Tibial nerve (tissue), 4 donors: ENCODE measurements around the gene LCP1. TPM values are rescaled to one million over a fixed set of nuclear protein-coding genes. Genes with fewer than 3 reads are reported as not detected.

ENCODE experiments used
- DNase-seq, 2 donors: peaks; one replicate each; pipeline ENCODE4 v3.0.0-alpha.2; 2019; ENCODE audit warnings: low spot score in 2 of 2
- H3K27ac ChIP-seq, 4 donors: fragments of 200-600 bp; sonication (generic) in 3 of 4; one replicate each; pipeline ENCODE4 v1.5.1; 2017 to 2019; ENCODE audit warnings: mild to moderate bottlenecking in 1 of 4
- H3K27me3 ChIP-seq, 2 donors: fragments of 200-600 bp; sonication (generic) in 1 of 2; one replicate each; pipeline versions ENCODE4 v1.5.1 to v1.6.0; 2017 to 2019
- H3K36me3 ChIP-seq, 3 donors: fragments of 200-600 bp; sonication (generic); one replicate each; pipeline ENCODE4 v1.5.1; 2018 to 2019
- H3K4me1 ChIP-seq, 4 donors: fragments of 200-600 bp; sonication (generic) in 3 of 4; one replicate each; pipeline ENCODE4 v1.5.1; 2017 to 2019
- H3K4me3 ChIP-seq, 4 donors: fragments of 200-600 bp; sonication (generic) in 3 of 4; one replicate each; pipeline ENCODE4 v1.5.1; 2017 to 2019; ENCODE audit warnings: mild to moderate bottlenecking in 1 of 4, moderate library complexity in 1 of 4
- H3K9me3 ChIP-seq, 4 donors: fragments of 200-600 bp; sonication (generic) in 3 of 4; one replicate each; pipeline ENCODE4 v1.5.1; 2017 to 2019
- CTCF ChIP-seq, 5 experiments: fragments of 200-600 bp in 3 of 5; fragments of 450-650 bp in 2 of 5; sonication (generic) in 3 of 5; IDR thresholded peaks; one replicate each; pipeline ENCODE4 v1.5.1; 2016 to 2019; ENCODE audit warnings: antibody characterized with exemption in 5 of 5, mild to moderate bottlenecking in 3 of 5, moderate library complexity in 2 of 5
- EP300 ChIP-seq, 2 donors: sonication (generic); formaldehyde crosslinking; IDR thresholded peaks; one replicate each; pipeline ENCODE4 v1.6.1; 2017; ENCODE audit warnings: antibody characterized with exemption in 2 of 2, mild to moderate bottlenecking in 1 of 2
- POLR2A ChIP-seq, 2 donors: fragments of 450-650 bp; IDR thresholded peaks; one replicate each; pipeline ENCODE4 v1.6.1; 2017; ENCODE audit warnings: antibody characterized with exemption in 2 of 2, mild to moderate bottlenecking in 2 of 2, moderate library complexity in 2 of 2
- WGBS, 2 donors: methylation state at CpG; one replicate each; pipeline ENCODE4 v1.1.5; 2018; 5-methylcytosine and 5-hydroxymethylcytosine counted together
- total RNA-seq, 4 donors: library from RNA; depleted of rRNA; stranded (reverse); fragments of >200 nt; gene quantifications; one replicate each; pipeline ENCODE4 v1.1.0, GENCODE V29; 2016

The LCP1 gene
- total RNA-seq, 4 donors from 2014 or later = 18.1 to 62.7 (median 22.4) TPM

GRCh38 chr13:46116653-46117502, 65.1 kb downstream of the LCP1 start:
- H3K4me1 ChIP-seq = no peaks in the 10 kb centered on the region
- H3K36me3 ChIP-seq = no peaks in the 10 kb centered on the region
- no peaks in the 10 kb centered on the region for H3K27me3 ChIP-seq
- WGBS, 2 donors = 70 to 77% methylated on average over 4 of the region's 4 CpGs
- H3K27ac ChIP-seq = no peak overlapping the region
- no peak overlapping the region for H3K4me3 ChIP-seq
- TF ChIP-seq CTCF (IDR thresholded peaks at IDR 0.05) (no peak), POLR2A (IDR thresholded peaks at IDR 0.05) (no peak), EP300 (IDR thresholded peaks at IDR 0.05) (no peak)
- no peak for DNase-seq
- H3K9me3 ChIP-seq = no peaks in the 10 kb centered on the region

- Histone ChIP-seq H3K36me3 (no peaks in the 10 kb centered on the region), H3K27me3 (no peaks in the 10 kb centered on the region), H3K9me3 (no peaks in the 10 kb centered on the region), H3K4me1 (no peaks in the 10 kb centered on the region), H3K4me3 (no peak overlapping the region), H3K27ac (no peak overlapping the region)
- 90 to 91% methylated on average over 9 of the region's 9 CpGs for WGBS, 2 donors
- TF ChIP-seq CTCF (IDR thresholded peaks at IDR 0.05) = no peak
- no peak for TF ChIP-seq EP300 (IDR thresholded peaks at IDR 0.05)
- no peak for TF ChIP-seq POLR2A (IDR thresholded peaks at IDR 0.05)
- no peak for DNase-seq
Measured at GRCh38 chr13:46114613-46115012, 67.4 kb downstream of the LCP1 start.

GRCh38 chr13:46113596-46113995, 68.4 kb downstream of the LCP1 start:
- Histone ChIP-seq H3K27ac (no peak overlapping the region), H3K27me3 (no peaks in the 10 kb centered on the region), H3K9me3 (no peaks in the 10 kb centered on the region), H3K4me3 (no peak overlapping the region), H3K4me1 (no peaks in the 10 kb centered on the region), H3K36me3 (no peaks in the 10 kb centered on the region)
- WGBS, 2 donors = 73 to 80% methylated on average over 2 of the region's 2 CpGs
- TF ChIP-seq EP300 (IDR thresholded peaks at IDR 0.05) = no peak
- no peak for TF ChIP-seq CTCF (IDR thresholded peaks at IDR 0.05)
- TF ChIP-seq POLR2A (IDR thresholded peaks at IDR 0.05) = no peak
- DNase-seq = no peak

GRCh38 chr13:46111151-46111550, 70.8 kb downstream of the LCP1 start:
- no peaks in the 10 kb centered on the region for H3K27me3 ChIP-seq
- DNase-seq = no peak
- H3K4me3 ChIP-seq = no peak overlapping the region
- H3K27ac ChIP-seq = no peak overlapping the region
- H3K9me3 ChIP-seq = no peaks in the 10 kb centered on the region
- H3K36me3 ChIP-seq = no peaks in the 10 kb centered on the region
- no peak for TF ChIP-seq EP300 (IDR thresholded peaks at IDR 0.05)
- no peak for TF ChIP-seq POLR2A (IDR thresholded peaks at IDR 0.05)
- TF ChIP-seq CTCF (IDR thresholded peaks at IDR 0.05) = no peak
- H3K4me1 ChIP-seq = no peaks in the 10 kb centered on the region

- Histone ChIP-seq H3K4me1 (no peaks in the 10 kb centered on the region), H3K27me3 (no peaks in the 10 kb centered on the region), H3K4me3 (no peak overlapping the region), H3K36me3 (no peaks in the 10 kb centered on the region), H3K27ac (no peak overlapping the region), H3K9me3 (no peaks in the 10 kb centered on the region)
- TF ChIP-seq CTCF (IDR thresholded peaks at IDR 0.05) (no peak), EP300 (IDR thresholded peaks at IDR 0.05) (no peak), POLR2A (IDR thresholded peaks at IDR 0.05) (no peak)
- 35 to 63% methylated on average over 4 of the region's 4 CpGs for WGBS, 2 donors
- DNase-seq = no peak
Measured at GRCh38 chr13:46109451-46109850, 72.5 kb downstream of the LCP1 start.
